HS-5 (cell line): Measurements from ENCODE around the gene NANP.
A peak's percentile ranks its signal among the peaks of the same experiment; 100 is the strongest.
"Not testable (repeated sequence)": the region's sequence is repeated elsewhere in the genome, so short reads cannot be mapped to it uniquely, and the experiment has no call there.

Source experiments
- DNase-seq: peaks from one replicate; pipeline ENCODE4 v3.0.0-alpha.2; 2012; ENCODE audit warnings: low read depth

Gene NANP, protein sequence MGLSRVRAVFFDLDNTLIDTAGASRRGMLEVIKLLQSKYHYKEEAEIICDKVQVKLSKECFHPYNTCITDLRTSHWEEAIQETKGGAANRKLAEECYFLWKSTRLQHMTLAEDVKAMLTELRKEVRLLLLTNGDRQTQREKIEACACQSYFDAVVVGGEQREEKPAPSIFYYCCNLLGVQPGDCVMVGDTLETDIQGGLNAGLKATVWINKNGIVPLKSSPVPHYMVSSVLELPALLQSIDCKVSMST

DNA sequence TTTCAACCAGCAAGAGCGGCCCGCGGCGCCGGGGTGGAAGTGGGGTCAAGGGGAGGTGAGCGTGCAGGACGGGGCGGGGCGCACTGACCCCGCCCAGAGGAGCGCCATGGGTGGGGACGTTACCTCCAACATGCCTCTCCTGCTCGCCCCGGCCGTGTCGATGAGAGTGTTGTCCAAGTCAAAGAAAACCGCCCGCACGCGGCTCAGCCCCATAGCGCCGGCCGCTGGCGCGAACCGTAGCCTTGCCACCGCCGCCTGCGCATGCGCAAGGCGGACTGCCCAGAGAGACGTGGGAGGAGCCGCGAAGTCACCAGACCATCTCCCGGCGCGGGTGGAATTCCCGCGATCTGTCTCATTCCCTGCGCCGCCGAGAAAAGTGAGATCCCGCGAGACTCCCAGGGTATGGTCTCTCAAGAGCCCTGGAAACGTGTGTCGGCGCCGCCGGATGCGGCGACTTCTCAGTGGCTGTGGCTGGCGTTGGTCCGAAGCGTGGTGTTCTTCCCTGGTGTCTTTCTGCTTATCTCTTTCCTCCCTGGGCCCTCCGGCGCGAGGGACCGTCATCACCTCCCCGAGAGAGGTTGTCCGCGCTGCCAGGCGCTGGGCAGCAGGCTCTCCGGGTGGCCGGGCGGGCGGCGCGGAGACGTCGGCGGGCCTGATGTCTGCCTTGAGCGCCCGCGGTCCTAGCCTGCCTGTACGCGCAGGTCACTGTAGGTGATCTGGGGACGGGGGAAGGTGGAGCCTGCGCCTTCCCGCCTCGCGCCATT is at the start of gene NANP:
NANP (minus strand) TSS at position 279 of the 764 bp plus-strand sequence; CDS start at position 213, 66 bp downstream.
- DNase-seq = peak; percentile 95

DNA sequence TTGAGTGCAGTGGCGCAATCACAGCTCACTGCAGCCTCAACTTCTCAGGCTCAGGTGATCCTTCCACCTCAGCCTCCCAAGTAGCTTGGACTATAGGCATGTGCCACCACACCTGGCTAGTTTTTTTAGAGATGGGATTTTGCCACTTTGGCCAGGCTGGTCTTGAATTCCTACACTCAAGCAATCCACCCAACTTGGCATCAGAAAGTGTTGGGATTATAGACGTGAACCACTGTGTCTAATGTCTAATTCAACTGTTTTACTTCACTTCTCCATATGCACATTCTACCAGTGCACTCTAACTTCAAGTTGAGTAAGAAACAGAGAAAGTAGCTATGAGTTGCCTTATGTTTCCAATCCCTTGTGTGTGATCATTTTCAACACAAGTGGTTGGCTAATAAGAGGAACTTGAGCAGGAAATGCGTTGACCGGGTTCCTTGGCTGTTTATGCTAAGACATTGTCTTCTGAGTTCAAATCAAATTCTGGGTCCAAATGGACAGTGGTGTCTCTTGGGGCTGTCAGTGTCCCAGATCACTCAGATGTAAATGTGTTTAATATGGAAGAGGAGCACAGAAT is 48.9 kb upstream of the NANP start:
- DNase-seq = no peak

DNA sequence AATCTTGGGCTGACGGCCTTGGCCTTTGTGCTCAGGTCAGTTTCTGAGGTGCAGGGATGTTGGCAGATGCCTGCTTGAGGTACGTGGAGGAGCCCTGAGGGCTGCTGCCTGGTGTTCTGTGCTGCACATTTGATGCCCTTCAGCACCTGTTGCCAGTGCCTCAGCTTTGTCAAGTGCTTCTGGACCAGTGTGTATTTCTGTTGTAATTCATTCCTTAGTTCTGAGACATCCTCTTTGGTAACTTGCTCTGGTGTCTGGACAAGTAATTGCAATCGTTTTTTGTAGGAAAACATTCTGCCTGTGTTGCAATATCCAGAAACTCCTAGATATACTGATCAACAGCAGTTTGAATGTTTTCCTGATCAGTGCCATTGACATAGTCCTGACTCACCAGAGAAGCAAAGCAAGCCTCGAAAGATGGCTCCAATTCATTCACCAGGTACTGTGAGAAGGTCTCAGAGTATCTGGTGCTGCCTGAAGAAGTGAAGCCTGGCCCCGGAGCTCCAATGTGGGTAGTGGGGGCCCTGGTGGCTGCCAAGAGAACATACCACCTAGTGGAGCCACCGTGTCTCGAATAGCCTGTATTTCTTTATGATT is 46.1 kb upstream of the NANP start:
- peak; percentile 87 for DNase-seq

DNA sequence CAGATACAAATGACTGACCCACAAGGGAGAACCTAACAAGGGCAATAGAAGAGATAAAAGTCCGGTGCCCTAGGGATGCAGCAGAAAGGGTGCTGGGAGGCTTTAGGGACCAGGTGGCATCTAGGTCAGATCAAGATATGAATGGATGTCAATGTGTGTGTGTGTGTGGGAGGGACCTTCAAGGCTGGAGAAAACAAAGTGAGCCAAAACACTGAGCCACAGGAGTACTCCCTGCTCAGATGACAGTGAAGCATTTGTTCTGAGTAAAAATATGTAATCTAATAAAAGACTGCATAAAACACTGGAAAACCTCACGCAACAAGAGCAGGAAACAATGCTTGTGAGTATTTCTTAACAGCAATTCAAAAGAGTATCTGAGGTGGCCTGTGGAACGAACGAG is 44.6 kb upstream of the NANP start:
- DNase-seq = no peak

DNA sequence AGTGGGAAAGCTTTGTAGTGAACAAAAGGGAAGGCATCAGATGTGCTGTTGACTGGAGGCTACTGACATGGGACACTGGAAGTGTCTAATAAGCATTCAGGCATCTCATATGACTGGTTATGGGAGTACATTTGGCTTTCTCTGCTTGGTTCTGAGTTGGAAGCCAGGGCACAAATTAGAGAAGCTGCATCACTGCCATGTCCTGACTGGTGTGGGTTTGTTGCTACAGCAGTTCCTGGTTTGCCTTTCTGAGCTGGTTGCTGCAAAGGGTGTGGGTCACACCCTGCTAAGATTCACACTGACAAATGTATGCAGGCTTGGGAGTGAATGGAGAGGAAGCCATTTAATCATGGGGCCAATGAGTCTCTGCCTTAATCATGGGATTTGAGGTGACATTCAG is 36.2 kb upstream of the NANP start:
- no peak for DNase-seq

DNA sequence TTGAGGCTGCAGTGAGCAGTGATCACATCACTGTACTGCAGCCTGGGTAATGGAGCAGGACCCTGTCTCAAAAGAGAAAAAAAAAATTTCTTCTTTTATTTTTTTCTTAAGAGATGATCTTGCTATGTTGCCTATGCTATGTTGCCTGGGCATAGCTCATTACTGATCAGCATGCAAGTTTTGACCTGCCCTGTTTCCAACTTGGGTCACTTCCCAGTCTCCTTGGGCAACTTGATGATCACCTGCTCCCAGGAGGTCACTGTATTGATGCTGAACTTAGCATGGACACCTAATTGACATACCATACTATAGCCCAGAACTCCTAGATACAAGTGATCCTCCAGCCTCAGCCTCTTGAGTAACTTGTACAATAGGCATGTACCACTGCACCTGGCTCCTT is 30.7 kb upstream of the NANP start:
- DNase-seq = no peak

DNA sequence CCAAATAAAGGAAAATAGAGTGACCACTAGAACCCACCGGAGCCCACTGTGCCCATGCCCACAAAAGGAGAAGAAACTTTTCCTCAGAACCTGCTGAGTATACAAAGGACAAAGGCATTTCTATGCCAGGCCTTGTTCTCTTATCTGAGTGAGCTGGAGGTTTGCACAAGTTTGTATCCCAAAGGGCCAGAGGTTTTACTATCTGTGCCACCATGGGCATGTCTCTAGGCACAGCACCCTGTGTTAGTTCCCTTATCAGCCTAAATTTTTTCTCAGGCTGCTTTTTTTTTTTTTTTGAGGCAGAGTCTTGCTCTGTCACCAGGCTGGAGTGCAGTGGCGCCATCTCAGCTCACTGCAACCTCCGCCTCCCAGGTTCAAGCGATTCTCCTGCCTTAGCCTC is 29.1 kb upstream of the NANP start:
- not testable (repeated sequence) for DNase-seq

DNA sequence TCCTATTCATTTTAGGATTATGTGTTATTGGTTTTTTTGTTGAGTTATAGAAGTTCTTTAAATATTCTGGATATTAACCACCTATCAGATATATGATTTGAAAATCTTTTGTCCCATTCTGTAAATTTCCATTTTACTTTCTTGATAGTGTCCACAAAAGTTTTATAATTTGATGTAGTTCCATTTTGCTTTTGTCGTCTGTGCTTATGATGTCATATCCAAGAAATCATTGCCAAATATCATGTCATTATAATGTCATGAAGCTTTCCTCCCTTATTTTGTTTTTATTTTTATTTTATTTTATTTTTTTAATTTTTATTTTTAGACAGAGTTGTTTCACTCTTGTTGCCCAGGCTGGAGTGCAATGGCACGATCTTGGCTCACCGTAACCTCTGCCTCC is 21.0 kb upstream of the NANP start:
- DNase-seq = no peak

DNA sequence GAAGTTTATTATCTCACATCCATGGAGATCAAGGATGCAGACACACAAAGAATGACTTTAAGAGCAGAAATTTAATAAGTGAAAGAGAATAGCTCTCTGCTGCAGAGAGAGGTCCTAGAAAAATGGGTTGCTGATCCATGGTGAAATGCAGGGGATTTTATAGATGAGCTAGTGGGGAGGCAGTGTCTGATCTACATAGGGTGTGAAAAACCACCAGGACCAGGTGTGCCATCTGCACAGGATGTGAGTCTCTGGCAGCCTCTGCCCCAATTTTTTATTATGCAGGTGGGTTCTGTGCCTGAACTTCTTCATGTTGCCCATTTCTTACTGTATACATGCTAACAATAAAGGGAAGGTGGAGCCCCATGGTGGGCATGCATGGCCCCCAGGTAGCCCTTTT is 19.9 kb upstream of the NANP start:
- no peak for DNase-seq

DNA sequence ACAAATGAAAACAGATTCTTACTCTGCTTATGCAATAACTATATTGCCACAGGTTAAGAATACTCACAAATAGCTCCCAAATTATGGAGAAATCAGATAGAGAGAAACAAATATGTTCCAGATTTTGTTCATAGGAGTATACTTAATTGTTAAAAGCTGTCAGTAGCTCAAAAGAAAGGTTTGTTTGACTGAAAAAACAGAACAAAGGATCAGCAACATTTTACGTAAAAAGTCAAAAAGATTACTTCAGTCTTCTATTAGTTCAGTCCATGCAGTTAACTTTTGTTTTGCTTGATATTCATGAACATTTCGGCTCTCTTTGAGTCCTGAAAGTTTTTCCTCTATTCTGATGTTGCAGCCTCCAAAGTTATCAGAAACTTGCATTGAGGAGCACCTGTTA is 13.4 kb upstream of the NANP start:
- DNase-seq = no peak

DNA sequence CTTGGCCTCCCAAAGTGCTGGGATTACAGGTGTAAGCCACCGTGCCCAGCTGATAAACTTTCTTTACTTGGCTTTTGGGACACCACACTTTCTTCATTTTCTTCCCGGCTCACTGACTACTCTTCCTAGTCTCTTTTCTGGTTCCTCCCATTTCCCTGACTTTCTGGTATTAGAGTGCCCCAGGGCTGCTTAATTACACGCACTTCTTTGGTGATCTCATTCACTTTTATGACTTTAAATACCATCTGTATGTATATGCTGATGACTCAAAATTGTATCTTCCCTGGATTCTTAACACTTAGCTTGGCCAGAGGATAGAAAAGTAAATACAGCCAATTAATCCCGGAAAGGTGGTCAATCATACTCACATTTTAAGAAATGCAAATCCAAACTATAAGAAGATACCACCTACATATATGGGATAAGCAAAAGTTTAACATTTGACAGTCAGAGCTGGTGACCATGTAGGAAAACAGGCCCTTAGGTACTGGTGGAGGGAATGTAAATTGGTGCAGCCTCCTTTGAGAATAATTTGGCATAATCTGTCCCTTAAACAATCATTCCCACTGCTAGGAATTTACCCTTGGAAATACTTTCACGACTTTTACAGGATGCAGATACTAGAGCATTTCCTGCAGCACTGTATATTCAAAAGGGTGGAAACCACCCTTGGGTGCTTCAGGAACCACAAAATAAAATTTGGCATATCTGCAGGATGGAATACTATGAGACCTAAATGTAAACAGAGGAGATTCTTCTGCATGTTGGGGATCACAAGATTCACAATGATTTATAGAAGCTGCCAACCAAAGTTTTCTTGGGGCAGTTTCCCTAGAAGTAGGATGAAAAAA is 9.4 kb upstream of the NANP start:
- peak; percentile 64 for DNase-seq

DNA sequence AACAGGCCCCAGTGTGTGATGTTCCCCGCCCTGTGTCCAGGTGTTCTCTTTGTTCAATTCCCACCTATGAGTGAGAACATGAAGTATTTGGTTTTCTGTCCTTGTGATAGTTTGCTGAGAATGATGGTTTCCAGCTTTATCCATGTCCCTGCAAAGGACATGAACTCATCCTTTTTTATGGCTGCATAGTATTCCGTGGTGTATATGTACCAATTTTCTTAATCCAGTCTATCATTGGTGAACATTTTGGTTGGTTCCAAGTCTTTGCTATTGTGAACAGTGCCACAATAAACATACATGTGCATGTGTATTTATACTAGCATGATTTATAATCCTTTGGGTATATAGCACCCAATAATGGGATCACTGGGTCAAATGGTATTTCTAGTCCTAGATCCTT is 6.8 kb upstream of the NANP start:
- not testable (repeated sequence) for DNase-seq

DNA sequence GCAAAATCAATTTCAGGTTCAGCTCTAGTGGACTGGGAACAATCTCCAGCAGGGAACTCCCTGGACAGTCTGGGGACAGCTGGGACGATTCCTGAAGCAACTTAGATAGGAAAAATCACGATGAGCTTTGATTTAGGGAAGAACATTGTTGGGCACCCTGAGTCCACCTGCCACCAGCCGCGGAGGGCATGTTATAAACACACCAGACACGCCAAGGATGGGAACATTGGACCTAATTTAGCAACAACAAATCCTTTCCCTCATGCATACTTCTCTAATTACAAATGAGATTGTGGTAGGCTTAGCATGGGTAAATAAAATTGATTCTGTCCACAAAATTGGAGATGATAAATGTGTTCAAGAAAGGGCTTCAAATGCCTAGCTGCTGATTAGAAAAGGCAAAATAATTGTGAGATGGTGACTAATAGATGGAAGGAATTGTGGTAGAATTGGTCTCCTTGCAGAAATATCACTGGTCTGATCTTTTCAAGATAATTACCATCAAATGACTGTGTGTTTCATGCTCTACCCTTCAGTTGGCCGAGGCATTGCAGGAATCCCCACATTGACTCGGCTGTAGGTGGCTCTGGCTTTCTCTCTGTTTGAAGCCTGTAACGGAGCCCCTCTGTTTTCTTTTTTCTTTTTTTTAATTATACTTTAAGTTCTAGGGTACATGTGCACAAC is 6.1 kb upstream of the NANP start:
- DNase-seq = no peak

DNA sequence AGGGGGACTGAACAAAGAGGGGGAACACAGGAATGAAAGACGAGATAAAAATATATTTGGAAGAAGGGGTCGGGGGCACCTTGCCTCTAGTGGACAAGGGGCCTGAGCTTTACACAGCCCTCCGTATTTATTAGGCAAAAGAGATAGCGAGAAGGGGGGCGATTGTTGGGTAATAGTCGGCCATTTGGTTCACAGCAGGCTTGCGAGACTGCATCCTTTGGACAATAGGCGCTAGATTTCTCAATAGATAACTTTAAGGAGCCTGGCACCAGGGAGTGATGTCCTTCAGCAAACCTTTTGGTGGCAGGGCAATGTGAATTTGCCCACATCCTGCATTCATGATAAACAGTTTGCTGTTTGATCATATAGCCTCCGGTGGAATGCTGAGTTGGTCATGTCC is 3.0 kb upstream of the NANP start:
- DNase-seq = no peak

DNA sequence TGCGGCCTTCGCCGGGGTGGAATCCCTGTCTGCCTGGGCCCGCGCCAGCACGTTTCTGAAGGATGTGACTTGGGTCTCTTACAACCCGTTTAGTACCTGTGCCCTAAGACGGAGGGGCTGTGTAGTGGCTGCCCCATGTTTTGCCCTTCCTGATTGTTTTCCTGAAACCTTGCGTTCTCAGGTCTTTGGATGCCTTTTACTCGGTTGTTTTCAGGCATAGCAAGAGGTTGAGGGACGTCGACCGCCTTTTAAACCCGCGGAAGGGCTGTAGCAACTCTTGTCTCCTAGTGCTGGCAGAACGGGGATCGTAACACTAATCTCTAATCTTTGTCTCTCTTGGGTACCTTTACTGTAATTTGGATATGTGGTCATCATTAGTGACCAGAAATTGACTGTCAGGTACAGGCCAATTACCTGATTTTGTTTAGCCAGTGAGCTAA is 706 bp upstream of the NANP start:
- DNase-seq = peak; percentile 20

DNA sequence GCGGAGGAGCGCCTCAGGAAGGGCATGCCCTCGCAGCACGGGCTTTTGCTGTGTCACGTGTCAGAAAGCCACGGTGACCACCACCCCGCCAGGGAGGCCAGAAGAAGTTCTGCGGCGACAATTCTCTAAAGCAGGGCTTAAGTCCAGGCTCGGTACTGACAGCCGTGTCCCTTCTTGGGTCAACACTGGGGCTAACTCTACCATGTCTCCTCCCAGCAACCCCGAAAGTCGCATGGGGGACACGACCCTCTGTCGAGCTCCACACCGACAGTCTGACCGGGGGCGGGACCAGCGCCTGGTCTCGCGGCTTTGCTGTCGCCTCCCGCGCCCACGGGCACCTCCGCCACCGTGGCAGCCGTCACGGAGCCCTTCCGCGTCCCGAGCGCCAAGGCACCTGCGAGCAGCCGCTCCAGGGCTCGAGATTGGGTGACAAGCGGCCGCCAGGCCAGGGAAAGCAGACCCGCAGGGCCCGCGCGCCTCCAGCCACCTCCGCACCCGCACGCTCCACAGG is 534 bp downstream of the NANP start:
- peak; percentile 11 for DNase-seq

DNA sequence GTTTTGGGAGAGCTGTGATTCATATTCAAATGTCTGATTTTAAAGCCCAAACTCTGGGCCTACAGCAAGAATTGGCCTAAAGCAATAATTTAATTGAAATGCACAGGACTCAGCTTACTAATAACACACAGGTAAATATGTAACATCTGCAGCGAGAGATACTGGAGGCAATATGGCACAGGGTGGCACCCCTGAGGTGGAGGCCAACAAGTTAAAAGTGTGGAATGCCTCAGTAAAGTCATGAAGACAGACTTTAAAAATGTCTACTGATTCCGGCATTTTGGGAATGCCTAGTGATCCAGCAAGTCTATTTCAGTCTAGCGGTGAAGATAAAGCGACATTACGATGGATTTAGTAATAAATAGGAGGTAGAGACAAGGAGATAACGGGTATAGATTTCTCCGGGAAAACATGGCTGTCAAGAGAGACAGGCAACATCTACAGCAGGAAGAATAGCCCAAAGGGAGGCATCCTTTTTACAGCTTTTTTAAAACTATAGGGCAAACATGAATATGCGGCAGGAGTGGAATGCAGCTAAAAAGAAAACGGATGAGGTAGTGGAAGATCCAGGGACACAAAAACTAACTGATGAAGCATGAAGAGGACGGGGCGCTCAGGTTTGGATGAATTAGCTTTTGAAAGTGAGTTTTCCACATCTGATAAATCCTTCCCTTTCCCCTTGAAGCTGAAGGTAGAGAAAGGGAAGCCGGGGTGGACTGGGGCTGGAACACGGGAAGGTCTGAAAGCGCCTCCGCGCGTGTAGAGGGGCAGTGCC is 1.2 kb downstream of the NANP start:
- DNase-seq = peak; percentile 3

DNA sequence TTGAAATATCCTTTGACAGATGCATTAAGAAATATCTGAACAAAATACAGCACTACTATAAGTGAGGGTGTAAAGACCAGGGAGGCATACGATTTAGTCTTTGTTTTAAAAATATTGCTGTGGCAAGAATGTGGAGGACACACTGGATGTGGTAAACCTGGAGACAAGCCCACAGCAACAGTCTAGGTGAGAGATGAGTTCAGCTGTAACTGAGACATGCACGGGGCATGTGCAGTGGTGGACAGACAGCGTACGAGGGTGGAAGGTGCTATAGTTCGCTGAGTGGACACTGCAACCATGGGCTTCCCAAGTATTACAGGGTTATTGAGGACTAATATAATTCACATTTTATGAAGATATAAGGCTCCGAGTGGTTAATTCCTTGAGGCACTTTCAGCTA is 1.8 kb downstream of the NANP start:
- DNase-seq = no peak

DNA sequence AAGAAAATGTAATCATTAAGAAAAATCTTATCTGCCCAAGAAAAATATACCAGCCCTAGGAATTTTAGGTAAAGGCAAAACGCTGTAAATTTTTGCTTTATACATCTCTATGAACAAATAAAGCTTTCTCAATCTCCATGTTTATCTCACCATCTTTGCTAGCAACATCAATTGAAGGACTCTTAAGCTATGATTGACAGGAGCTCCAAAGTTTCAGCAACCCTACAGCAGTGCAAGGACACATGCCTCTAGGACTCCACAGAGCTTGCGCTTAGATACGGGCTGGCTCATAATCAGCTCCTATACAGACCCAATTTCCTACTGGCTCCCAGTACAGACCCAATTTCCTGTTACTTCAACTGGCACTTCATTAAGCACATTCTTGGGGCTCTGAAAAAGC is 4.3 kb downstream of the NANP start:
- no peak for DNase-seq

DNA sequence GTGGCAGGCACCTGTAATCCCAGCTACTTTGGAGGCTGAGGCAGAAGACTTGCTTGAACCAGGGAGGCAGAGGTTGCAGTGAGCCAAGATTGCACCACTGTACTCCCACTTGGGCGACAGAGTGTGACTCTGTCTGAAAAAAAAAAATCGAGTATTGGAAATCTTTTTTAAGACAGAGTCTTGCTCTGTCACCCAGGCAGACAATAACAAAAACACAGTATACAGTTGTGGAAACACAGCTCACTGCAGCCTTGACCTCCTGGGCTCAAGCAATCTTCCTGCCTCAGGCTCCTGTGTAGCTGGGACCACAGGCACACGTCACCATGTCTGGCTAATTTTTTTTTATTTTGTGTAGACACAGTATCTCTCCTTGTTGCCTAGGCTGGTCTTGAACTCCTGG is 15.0 kb downstream of the NANP start:
- no peak for DNase-seq
